T-helper 1 cell (primary cell): ENCODE measurements around the gene FAM193A.
"Not testable (repeated sequence)": the region's sequence is repeated elsewhere in the genome, so short reads cannot be mapped to it uniquely, and the experiment has no call there.

Experiments used
- DNase-seq, 5 donors: peaks; one replicate each; pipeline ENCODE4 v3.0.0-alpha.2; 2012 to 2020

FAM193A gene

DNA sequence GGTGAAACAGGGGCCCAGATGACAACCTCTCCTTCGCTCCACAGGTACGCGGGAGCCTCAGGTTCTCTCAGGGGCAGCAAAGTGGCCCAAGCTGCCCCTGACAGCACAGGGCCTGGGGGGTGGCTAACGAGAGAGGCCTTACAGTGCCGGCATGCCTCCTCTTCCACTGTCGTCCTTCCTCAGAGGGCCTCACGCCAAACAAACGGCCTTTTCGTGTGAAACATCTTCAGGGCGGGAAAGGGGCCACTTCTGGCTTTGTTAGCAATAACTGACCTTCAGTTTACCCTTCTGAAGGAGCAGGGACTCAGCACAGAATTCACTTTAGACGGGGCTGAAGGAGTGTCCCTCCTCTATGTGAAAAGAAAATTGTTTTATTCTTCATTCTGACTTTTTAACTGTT lies 21.5 kb upstream of the FAM193A start:
- DNase-seq, result not testable (repeated sequence)

DNA sequence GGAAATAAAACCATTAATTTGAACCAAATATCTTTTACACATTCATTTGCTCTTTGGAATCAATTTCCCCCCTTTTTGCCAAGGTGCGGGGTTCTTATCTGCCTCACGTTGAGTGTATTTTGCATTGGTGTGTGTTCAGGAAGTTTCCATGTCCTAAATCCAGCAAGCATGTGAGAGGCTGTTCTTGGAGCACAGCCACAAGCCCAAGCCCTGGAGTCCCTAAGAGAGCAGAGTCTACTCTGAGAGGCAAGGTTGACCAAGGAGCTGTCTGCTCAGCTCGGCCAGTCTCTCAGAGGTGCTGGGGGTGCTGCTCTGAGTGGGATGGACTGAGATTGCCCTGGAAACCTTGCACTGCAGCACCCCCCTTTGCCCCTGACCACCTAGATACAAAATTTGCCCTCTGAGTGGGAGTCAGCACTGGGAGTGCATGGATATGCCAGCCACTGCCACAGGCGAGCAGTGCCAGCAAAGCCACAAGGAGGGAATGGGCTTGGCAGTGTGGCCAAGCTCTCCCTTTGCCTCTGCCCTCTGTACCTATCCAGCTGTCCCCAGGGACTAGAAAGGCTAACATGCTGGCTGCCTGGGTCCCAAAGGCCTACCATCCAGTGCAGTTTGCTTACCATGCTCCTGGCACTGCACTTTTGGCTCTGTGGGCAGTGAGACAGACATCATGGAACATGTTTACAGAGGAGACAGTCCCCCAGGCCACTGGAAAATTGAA lies 20.5 kb upstream of the FAM193A start:
- DNase-seq, result no peak

DNA sequence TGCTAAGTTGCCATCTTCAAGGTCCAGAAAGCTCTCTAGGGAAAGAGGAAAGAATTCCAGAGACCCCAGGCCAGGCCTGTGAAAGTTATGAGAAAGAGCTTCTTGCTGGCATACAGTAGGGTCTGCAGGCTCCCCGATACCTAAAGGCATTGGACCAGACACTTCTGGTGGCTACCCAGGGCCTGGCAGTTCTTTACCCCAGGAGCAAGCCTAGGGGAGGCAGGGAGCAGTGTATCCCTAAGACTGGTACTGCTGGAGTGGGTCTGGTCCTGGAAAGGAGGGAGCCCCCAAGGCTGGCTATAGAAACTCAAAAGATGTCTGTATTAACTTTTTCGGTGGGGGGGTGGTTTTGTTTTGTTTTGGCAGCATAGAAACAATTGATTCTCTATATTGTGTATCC lies 19.8 kb upstream of the FAM193A start:
- DNase-seq, result no peak

DNA sequence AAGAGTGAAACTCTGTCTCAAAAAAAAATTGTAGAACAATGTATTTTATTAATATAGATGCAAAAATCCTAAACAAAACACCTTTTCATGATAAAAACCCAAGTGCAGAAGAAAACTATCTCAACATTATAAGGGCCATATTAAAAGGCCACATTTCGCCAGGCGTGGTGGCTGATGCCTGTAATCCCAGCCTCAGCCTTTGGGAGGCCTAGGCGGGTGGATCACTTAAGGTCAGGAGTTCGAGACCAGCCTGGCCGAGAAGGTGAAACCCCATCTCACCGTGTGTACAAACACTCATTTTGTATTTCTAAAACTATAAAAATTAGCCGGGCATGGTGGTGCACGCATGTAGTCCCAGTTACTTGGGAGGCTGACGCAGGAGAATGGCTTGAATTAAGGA lies 9.9 kb upstream of the FAM193A start:
- no peak for DNase-seq

DNA sequence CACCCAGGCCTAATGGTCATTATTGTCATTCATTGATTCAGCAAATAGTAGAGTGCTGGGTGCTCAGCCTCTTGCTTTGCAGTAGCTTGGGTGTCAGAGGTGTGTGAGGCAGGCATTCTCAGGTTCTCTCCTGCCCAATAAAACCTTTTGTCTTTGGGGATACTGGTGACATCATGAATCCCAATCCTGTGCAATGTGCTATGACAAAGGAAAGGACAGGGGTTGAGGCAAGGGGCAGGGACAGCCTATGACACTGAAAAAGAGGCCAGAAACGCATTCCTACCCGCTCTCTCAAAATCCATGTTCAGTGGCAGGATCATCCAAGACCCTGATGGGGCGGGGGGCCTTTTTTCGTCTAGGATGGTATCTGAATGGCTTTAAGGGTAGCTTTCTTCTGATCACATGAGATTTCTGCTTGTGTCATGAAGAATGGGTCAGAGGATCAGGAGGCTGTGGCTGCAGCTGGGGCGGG lies 1.5 kb upstream of the FAM193A start:
- peak in 1 of 5 donors; percentile 4 for DNase-seq

DNA sequence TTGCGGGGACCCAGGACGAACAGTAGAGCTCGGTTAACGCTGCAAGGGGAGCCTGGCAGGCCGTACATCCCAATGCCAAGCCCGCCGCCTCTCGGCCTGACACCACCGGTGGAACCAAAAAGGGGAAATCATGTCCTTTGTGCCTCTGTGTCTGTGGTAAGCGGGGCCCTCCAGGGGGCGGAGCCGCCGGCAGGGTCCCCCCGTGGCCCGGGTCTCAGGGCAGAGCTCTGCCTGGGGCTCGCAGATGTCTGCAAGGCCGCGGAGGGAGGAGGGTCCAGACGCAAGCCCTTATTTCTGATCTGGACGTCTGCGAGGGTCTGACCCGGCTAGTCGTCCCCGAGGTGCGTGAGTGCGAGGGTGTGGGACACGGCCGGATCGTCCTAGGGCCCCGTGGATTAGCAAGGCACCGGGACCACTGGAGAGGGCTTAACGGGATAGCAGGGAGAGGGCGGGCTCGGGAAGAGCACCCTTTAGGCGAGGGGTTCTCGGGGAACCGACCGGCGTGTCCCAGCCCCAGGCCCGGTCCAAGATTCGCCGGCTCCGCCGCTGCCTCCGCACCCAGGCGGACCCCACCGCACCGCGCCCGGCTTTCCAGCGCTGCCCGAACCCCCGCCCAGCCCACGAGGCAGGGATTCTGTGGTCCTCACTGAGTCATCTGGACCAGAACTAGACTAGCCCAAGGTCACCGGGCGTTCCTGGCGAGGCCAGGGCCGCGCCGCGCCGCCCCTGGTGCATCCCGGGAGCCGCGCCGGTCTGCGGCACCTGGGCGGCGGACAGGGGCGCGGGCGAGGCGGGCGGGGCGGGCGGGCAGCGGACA lies 863 bp upstream of the FAM193A start:
- peak; percentile 22 to 48 (median 34) for DNase-seq

GRCh38 chr4:2537011-2537830 lies 774 bp downstream of the FAM193A start:
- DNase-seq, result peak; percentile 29 to 51 (median 47)

- DNase-seq, result not testable (repeated sequence)
Observed at GRCh38 chr4:2543580-2544191, 7.2 kb downstream of the FAM193A start.

GRCh38 chr4:2545321-2546013 lies 9.0 kb downstream of the FAM193A start:
- no peak for DNase-seq

- no peak for DNase-seq
Observed at GRCh38 chr4:2546286-2546823, 9.9 kb downstream of the FAM193A start.

GRCh38 chr4:2546961-2547691 lies 10.7 kb downstream of the FAM193A start:
- not testable (repeated sequence) for DNase-seq

GRCh38 chr4:2551118-2551517 lies 14.7 kb downstream of the FAM193A start:
- DNase-seq, result no peak

GRCh38 chr4:2552806-2553205 lies 16.4 kb downstream of the FAM193A start:
- no peak for DNase-seq

DNA sequence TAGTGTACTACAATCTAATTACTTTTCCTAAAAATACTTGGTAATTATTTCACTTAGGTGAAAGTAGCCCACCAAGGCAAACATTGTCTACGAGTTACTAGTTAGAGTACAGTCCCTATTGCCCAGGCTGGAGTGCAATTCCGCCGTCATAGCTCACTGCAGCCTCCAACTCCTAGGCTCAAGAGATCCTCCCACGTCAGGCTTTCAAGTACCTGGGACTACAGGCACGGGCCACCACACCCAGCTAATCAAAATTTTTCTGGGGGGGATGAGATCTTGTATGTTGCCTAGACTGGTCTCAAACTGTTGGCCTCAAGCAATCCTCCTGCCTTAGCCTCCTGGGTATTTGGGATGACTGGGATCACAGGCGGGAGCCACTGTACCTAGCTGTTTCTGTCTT lies 21.9 kb downstream of the FAM193A start:
- DNase-seq, result no peak

DNA sequence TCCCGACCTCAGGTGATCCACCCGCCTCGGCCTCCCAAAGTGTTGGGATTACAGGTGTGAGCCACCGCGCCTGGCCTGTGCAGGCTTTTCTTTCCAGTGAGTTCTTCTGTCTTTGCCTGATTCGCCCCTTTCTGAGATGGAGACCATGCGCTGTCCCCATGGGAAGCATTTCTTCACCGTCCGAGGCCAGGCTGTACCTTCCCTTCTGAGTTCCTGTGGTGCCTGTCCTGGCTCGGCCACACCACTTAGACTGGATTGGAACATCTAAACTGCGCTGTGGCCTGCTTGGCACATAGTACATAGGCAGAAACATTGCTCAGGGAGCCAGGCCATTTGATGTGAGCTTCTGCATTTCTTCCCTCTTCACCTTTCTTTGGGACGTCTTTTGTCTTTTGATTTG lies 23.7 kb downstream of the FAM193A start:
- DNase-seq, result no peak

DNA sequence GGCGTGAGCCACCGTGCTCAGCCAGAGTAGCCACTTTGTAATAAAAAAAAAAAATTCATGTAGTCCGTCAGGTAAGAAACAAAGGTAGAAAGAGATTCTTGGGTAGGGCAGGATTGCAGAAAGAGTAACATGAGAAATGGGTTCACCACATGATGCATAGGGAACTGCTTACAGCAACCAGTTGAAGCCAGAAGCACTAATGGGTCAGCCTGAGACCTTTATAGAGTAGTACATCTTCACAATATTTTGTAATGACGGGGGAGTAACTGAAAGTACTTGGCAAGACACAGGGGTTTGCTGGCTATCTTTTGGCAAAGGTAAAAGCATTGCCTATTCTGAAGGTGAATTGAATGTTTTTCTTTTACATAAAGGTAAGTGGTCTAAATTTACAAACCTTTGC lies 29.1 kb downstream of the FAM193A start:
- no peak for DNase-seq

GRCh38 chr4:2570036-2570435 lies 33.6 kb downstream of the FAM193A start:
- DNase-seq, result no peak

- DNase-seq, result peak in 3 of 5 donors; percentile 13 to 72 (median 14)
Observed at GRCh38 chr4:2570551-2571222, 34.2 kb downstream of the FAM193A start.

- DNase-seq, result no peak
Observed at GRCh38 chr4:2572076-2572475, 35.6 kb downstream of the FAM193A start.

- no peak for DNase-seq
Observed at GRCh38 chr4:2572866-2573265, 36.4 kb downstream of the FAM193A start.
